Measurements from ENCODE around the gene PRKCH.

PRKCH gene

DNA sequence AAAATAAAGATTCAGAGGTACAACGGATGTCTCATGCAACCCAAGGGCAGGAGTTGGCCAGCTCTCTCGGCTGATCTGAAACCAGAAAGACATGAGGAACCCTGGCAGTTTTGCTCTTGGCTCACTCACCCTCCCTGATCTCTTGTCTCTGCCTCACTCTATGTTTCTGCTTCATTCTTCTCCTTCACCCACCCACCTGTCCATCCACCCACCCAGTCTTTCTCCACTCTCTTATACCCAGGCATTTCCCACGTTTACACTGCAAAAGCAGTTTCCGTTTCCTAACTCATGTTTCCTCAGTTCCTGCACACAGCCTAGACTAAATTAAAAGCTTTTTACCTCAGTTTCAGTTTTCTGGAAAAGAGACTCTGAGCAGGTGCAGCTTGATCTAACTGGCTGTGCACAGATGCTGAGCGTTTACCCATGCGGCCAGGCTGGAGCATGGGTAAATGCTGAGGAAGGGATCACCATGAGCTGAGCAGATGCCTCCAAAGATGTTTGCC, 157.6 kb downstream of the PRKCH start:
- no peak for DNase-seq

DNA sequence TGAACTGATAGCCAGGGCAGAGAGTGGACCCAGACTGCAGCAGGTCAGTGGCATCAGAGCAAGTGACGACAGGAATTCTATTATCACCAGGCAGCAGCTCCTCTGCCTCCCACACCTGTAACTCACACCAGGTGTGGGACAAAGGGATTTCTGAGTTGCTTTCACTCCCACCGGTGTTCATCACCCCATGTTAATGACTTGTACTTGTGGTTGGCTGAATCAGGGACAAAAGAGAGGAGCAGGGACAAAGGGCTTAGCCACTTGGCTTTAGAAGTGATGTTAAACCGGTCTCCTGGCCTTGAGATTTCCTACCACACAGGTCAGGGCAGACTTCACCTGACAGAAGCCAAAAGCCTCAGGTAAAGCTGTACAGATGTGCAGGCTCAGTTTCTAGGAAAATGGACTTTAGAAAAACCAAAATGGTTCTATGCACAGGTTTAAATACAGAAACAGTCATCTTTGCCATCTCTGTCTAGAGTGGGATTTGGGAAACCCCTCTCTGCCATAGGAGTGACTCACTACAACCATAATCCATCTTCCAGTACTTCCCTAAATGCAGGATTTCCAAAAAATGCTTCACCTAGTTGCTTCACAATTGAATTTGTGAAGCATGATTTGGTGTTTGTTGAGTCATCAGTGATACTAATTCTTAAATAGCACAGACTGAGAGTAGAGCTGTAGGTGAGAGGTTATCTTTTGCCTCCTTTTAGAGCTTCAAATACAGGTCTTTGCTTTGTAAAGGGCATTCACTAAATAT, 158.5 kb downstream of the PRKCH start:
- DNase-seq, result no peak

DNA sequence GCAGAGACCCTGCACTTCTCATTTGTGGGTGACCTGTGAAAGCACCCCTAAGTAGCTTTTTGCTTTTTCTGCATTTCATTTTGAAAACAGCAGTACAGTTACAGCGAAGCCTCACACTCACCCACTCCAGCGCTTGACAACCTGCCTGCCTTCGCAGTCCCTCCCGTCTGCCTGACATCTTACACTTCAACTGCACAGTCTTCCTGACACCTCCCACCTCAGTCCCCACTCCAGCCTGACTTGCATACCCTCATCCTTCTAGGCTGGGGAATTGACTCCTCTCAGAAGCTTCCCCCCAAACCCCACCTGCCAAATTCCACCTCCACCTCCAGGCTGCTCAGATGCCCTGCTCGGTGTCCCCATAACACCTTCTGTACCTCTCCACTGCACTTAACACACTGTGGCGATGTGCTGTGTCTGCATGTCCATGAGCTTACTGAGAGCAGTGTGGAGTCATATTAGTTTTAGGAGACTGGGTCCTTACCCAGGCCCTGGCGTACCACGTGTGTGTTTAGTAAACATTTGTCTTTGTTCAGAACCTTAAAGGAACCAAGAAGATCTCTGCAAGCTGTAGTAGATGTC, 159.4 kb downstream of the PRKCH start:
- DNase-seq, result no peak

DNA sequence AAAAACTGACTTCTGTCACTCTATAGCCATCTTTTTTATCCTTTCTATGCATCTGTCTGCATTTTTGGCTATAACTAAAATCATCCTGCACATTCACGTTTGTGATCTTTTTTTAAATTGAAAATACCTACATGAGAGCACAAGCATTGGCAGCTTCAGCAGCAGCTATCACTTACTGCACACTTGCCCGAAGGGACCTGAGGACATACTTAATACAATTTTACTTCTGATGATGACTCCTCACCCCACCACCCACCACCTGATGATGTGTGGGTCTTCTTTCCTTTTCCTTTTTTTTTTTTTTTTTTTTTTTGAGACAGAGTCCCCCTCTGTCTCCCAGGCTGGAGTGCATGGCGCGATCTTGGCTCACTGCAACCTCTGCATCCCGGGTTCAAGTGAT, 160.3 kb downstream of the PRKCH start:
- DNase-seq, result no peak

DNA sequence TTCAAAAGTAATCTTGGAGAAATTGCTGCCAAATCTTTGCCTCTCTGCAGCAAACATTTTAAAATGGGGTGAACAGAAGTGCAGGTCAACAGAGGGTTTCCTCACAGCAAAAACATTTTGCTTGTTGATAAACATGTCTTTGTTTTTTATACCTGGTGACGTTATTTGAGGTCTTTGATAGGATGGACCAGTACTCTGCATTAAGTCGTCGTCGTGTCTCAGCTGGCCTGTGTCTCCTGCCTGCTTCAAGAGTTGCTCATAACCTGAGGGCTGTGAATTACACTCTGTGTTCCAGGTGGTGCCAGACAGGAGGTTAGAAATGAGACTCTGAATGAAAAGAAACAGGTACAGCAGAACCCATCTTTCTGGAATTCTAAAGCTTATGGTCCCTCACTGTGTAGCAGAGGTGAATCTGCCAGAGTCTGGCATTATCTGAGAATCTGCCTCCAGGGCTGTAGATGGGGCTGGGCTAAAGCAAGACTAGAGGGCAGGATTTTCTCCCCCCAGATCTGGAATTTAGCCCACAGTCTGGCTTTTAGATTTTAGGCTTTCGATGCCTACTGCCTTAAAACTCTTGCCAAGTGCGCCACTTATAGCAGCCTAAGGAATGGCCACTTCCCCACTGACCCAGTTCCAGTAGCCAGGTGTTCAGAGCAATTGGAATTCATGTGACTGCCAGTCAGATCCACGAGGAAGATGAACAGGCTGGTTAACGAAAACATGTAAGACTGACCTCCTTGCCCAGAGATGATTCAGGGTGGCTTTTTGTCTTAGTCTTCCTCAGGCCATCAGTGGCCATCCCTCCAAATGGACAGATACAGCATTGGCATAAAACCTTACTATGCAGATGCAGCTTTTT, 161.2 kb downstream of the PRKCH start:
- no peak for DNase-seq

DNA sequence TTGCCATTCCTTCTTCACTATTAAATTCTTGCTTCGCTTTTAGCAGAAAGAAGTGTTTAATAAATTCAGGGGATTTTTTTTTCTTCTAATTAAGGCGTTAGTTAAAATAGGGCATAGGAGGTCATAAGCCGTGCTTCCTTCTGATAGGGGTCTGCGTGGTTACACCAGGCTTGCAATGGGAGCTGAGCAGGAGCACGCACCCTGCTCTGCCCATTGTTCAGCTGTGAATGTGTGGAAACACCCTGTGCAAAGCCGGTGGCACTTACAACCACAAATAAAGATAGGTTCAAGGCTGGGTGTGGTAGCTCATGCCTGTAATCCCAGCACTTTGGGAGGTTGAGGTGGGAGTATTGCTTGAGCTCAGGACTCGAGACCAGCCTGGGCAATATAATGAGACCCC, 162.1 kb downstream of the PRKCH start:
- no peak for DNase-seq

DNA sequence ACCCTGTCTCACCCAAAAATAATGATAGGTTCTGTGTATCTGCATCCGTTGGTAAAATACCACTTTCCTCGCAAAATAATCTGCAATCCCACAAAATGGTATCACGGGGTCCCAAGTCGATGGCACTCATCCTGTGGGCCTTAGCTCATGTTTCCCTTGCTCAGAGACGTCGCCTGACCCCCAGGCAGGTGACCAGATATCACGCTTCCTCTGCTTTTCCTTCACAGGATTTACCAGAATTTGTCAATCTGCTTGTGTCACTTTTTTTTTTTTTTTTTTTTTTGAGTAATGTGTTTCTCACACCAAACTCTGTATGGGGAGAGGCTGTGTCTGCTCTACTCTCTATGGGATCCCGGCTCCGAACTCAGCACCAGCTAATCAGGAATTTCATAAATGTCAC, 162.7 kb downstream of the PRKCH start:
- no peak for DNase-seq

DNA sequence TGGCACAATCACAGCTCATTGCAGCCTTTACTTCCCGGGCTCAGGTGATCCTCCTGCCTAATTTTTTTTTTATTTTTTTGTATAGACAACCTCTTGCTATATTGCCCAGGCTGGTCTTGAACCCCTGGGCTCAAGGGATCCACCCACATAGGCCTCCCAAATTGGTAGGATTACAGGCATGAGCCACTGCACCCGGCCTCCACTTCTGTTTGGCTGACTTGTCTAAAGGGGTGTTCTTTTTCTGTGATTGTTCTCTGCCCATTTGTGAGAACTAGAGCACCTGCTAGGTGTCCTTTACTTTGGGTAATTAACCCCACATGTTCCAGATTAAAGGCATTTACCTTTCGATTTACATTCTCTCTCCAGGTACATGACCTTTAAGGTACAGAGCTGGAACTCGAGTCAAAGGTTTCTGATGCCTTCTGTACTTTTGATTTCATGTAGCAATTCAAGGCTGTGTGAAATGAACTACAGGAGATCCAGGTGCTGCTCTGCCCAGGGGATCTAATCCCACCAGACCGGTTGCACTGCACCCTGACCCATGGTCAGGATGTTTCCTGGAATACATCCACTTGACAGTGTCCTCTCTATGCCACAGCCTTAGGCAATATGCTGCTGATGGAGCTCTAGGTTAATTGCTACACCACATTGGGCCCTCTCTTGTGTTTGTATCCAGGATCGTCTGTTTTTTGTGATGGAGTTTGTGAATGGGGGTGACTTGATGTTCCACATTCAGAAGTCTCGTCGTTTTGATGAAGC, 163.6 kb downstream of the PRKCH start:
- DNase-seq, result no peak

DNA sequence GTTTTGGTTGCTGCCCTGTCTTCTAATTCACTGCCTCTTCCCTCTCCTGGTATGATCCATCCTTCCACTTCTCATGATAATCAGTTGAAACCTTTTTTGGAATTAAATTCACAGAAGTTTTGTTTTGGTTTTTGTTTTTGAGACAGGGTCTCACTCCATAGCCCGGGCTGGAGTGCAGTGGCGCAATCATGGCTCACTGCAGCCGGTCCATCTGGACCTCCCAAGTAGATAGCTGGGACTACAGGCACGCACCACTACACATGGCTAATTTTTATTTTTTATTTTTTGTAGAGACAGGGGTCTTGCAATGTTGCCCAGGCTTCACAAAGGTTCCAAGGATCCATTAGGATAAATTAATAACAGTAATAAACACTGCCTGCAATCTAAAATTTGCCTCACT, 164.3 kb downstream of the PRKCH start:
- DNase-seq, result no peak

DNA sequence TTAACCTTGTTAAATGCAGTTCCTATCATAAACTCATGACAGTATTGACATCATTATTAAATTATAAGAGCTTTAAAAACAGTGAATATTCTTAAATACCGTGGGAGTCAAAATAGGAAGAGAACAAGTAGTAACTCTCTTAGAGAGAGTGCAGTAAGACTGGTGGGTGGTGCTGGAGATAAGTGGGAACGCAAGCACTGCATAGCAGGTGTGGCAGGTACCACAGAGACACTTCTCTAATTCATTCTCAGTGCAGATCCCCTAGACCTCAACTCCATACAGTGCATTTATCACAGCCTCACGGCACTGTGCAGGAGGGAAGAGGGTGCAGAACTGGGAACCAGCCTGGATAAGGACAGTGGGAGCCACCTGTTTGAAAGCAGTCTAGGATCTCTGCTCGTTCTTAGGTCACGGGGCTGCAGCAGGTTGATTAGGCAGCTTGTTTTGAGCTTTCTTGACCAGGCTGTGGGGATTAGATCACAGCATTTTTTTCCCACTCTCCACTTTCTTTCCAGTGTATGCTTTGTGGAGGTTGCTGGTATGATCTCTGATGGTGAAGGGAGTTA, 165.6 kb downstream of the PRKCH start:
- no peak for DNase-seq

DNA sequence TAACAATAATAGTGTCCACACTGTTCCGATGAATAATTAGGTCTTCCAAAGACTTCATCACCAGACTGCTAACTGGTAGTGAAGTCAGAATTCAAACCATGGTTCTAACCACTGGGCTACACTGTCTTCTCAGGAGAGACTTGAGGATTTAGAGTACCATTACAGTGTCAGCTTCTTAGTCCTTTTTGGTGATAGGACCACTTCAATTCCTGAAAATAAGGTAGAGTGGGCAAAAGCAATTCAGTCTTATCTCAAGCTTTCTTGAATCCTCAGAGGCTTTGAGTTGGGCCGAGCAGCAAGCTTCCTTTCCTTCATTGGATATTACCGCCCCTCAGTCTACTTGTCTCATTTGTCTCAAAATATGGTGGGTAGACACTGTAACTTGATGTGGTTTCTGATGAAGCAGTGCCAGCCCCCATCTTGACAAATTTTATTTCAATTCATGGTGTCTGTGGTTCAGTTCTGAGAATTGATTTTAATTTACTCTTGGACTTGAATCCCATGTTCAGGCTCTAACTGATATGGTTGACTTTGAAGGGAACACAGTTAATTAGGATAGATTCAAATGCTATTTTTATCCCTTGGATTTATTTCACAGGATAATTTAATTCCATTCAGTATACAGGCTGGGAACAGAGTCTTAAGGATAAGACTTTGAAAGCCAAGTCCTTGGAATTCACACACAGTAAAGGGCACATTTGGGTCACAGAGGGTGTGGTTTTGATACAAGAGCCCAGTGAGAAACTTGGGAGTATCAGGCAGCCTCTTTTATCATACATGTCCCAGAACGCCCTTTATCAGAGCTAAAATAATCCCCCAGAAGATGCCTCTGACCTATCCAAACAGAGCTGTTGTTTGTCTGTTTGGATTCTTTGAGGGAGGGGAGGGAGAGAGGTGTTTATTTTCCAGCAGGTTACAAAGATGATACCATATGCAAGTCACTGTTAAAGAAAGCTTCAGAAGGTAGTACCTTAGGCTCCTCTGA, 167.3 kb downstream of the PRKCH start:
- peak; percentile 17 for DNase-seq

DNA sequence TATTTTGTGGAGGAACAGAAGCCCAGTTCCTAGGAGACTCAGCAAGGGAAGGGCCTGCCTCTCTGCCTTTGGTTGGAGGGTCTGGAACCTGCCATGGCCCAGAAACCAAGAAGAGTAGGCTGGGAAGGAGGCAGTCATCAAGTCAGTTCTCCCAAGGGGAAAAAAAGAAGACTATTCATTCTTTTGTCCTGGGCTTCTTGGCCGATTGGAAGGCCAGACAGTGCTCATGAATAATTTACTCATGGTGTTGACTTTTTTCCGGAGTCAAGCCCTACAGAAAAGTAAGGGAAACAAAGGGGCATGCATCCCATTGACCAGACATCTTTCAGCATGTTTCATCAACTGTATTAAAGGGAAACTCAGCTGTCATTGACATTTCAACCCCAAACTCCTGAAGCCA, 168.1 kb downstream of the PRKCH start:
- no peak for DNase-seq

DNA sequence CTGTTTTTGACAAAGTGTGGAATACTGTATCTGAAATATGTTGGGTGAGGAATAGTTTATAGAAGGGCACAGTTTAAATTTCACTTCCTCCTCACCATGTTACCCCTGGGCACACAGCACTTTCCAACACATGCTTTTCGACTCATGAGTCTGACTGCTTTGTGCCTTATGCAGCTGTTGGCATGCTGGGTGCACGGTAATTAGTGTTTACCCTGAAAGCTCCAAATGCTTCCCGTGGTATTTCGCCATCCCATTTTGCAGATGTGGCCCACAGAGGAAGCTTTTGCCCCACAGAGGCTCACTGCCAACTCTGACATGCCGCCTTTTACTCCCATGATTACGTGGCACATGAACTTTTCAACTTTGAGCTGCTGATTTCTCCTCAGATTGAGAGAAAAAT, 168.6 kb downstream of the PRKCH start:
- no peak for DNase-seq

DNA sequence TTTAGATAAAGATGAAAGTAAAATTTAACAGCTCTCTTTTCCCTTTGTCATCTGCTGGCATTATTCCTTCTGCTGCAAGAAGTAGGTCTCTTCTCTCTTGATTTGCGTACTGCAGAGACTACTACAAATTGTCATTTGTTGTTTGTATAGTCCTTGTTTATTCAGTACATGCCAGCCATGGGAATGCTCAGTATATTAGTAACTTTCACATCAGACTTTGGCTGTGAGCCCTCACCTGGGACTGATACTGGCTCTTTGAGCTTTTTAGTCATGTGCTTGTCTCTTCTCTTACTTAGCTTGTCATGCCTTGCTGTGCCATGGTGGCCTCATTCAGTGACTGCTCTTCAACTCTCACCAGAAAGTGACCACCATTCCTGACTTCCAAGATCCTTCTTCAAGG, 169.8 kb downstream of the PRKCH start:
- no peak for DNase-seq

DNA sequence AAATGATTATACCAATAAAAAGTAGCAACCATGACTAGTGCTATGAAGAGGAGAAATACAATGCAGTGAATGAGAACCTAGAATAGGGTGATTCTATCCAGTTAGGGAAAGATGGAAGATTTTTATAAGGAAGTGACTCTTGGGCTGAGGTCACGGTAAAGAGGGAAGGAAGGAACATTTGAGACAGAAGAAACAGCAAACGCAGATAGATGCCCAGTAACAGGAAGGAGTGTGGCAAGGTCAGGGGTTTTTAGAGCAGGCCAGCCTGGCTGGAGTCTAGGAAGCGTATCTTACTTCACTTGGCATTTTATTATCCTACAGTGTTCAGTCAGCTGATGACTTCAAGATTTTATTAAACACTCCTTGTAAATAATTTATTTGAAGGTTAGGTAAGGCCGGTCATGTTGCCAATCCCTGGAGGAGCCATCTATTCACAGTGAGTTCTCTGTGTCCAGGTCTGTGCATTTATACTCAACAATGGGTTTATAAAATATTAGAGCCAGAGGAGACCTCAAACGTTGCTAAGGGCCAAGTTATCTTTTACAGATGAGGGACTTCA, 170.6 kb downstream of the PRKCH start:
- DNase-seq, result no peak

DNA sequence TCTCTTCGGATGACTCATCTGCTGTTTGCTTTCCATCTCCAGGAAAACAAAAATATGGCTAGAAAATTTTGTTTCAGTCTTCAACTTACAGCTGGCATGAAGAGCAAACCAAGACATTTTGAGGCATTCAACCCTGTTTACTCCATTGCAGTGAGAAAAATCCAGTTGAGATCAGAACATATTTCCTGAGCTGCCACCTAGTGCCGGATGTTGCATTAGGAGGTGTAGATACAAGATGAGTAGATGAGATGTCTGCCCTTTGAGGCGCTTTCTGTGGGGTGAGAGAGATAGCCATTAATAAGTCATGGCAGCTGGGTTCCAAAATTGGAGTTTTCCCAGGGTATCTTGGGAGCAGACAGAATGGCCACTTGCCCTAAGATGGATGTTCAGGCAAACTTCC, 171.1 kb downstream of the PRKCH start:
- DNase-seq, result no peak

DNA sequence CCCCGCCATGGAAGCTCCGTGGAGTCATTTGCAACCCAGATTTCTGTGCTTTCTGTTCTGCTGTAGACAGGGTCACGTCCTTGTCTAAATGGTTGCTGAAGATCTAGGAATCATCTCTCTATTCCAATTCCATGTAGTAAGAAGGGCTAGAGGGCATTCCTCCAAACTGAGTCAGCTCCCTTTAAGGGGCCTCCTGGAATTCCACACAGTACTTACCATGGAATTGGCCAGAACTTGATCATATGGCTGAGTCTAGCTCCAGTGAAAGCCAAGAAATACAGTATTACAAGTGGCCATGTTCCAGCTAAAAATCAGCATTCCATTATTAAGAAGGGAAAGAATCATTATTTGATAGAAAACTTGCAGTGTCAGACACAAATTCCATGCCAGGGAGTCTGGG, 171.9 kb downstream of the PRKCH start:
- no peak for DNase-seq

DNA sequence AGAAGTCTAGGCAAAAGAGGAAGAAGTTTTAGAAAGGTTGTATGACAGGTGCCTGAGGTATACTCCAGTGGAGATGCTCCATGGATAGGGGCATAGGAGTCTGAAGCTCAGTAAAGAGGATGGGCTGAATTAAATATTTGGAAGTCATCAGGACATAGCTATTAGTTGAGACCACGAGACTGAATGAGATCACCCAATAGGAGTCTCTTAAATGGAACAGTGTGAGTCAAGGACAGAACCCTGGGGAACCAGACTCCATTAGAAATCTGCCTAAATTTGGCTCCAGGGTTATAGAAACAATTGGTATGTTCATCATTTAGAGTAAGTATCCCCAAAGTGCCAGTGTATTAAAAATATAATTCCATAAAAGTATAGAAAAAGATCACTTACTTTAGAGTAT, 172.6 kb downstream of the PRKCH start:
- no peak for DNase-seq

DNA sequence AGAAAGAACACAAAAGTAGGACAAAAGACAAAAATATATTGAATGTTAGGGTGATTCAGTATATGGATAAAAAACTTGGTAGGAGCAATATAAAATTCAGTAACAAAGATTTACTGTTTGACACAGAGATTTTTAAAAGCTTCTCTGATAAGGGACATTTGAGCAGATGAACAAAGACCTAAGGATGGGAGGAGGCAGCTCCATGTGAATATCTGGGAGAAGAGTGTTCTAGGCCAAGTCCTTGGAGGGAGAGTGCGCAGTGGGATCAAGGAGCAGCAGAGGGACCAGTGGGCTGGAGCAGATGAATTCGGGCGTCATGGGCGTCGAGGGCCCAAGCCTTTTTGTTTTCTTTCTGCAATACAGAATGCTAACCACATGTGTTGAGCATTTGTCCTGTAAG, 174.4 kb downstream of the PRKCH start:
- no peak for DNase-seq

DNA sequence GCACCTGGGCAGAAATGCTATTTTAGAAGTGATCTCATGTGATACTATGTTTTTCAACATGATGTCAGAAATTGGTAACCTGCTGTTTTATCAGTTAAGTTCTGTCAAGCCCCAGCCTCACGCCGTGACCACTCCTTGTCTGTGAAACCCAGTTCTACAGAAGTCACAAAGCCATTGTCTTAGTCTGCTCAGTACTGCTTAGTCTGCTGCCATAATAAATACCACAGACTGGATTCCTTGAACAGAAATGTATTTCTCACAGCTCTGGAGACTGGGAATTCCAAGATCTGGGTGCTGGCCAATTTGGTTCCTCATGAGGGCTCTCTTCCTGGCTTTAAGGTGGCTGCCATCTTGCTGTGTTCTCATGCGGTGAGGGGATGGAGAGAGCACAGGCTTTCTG, 176.9 kb downstream of the PRKCH start:
- DNase-seq, result no peak

DNA sequence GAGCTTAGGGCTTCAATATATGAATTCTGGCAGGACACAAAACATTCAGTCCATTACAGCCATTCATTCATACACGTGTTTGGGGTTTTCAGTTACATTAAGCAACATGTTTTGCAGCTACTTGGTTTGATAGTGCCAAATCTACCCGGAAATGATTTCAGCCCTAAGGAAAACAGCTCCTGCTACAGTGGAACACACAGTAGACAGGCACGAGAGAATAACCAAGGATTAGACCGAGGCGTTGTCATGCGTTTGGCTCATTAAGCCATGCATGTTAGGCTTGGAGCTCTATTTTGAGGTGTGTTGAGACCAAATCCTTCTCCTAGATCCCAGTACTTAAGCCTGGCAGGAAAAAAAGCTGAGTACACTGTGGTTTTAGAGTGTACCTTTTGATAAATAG, 177.4 kb downstream of the PRKCH start:
- peak; percentile 3 for DNase-seq
